ENCODE measurements around the gene XRCC6.

- TF ChIP-seq POLR2A (IDR thresholded peaks at IDR 0.05) (no peak), CTCF (IDR thresholded peaks at IDR 0.05 in 8 of 11, conservative IDR thresholded peaks at IDR 0.05 in 3 of 11) (no peak), POLR2AphosphoS5 (IDR thresholded peaks at IDR 0.05) (no peak)
Observed at GRCh38 chr22:41613456-41613855, 7.6 kb upstream of the XRCC6 start.
